ENCODE data around the gene PLCH1. TPM values are rescaled to one million over a fixed set of nuclear protein-coding genes. Genes with fewer than 3 reads are reported as not detected.

Gene PLCH1
- total and polyA plus RNA-seq, 2 donors (not counting 1 experiment from before 2014, with no cell fraction given): 0.27 TPM; not detected in 1

DNA sequence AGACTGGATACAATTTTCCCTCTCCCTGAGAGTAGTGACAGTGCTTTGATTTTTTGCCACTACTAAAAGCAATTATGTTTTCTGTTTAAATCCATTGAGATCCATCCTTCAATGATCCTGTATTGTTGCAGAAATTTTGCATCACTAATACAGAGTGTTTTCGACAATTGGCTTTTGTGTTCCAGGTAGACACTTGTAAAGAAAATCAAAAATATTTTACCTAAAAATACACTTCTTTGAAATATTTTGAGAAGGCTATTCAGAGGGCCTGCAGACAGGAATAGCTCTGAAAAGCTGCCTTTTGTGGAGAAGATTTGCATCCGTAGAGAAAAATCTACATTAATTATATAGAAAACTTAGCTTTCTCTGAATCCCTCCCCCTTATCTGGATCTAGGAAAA, 384.6 kb downstream of the PLCH1 start:
- Histone ChIP-seq H3K79me2 (ENCODE audit: control insufficient read depth, insufficient read depth, low read length) (no peaks in the 10 kb centered on the region), H3K9ac (ENCODE audit: low read length) (no peak overlapping the region), H3K36me3 (replicated peaks in 1 of 2; ENCODE audit: control extremely low read depth in 1 of 2, control insufficient read depth in 1 of 2, extremely low read depth in 1 of 2, insufficient read depth in 2 of 2, low read length in 1 of 2) (no peaks in the 10 kb centered on the region), H3K4me1 (ENCODE audit: control insufficient read depth in 2 of 2, insufficient read depth in 2 of 2, low read length in 2 of 2) (no peaks in the 10 kb centered on the region), H3K4me3 (ENCODE audit: control extremely low read depth in 1 of 5, extremely low read depth in 1 of 5, insufficient read depth in 1 of 5, low read depth in 2 of 5, low read length in 4 of 5) (no peak overlapping the region), H3K27me3 (replicated peaks in 1 of 4; ENCODE audit: control extremely low read depth in 1 of 4, control insufficient read depth in 3 of 4, insufficient read depth in 4 of 4, low read length in 3 of 4) (no peaks in the 10 kb centered on the region), H2AFZ (ENCODE audit: insufficient read depth, low read depth, low read length, poor library complexity, severe bottlenecking) (no peak overlapping the region), H3K9me3 (ENCODE audit: control extremely low read depth in 1 of 3, control insufficient read depth in 2 of 3, insufficient read depth in 1 of 3, low read length in 2 of 3) (peaks cover 0 to 6% (median 6%) of the 10 kb centered on the region in 3 donors), H3K4me2 (replicated peaks; ENCODE audit: low read depth, low read length, poor library complexity, severe bottlenecking) (no peak overlapping the region), H3K27ac (ENCODE audit: low read length in 2 of 2) (no peak overlapping the region), H4K20me1 (ENCODE audit: control insufficient read depth, insufficient read depth, low read length, poor library complexity, severe bottlenecking) (no peaks in the 10 kb centered on the region)
- no peak for ATAC-seq (ENCODE audit: low read depth)
- Mint-ChIP-seq H3K9me3 (ENCODE audit: insufficient read depth) (peaks cover 7% of the 10 kb centered on the region), H3K27ac (no peak overlapping the region), H3K4me1 (no peaks in the 10 kb centered on the region), H3K27me3 (no peaks in the 10 kb centered on the region), H3K4me3 (no peak overlapping the region)
- DNase-seq: no peak
- intact Hi-C loops (cut with micrococcal nuclease): no loop called here
- POLR2A ChIA-PET: no interaction called here
- CTCF ChIA-PET: no interaction called here
- no peak for TF ChIP-seq EZH2 (IDR thresholded peaks at IDR 0.05; ENCODE audit: borderline replicate concordance, insufficient read depth, low read depth, low read length, poor library complexity, severe bottlenecking)
- TF ChIP-seq, protein P1, sequence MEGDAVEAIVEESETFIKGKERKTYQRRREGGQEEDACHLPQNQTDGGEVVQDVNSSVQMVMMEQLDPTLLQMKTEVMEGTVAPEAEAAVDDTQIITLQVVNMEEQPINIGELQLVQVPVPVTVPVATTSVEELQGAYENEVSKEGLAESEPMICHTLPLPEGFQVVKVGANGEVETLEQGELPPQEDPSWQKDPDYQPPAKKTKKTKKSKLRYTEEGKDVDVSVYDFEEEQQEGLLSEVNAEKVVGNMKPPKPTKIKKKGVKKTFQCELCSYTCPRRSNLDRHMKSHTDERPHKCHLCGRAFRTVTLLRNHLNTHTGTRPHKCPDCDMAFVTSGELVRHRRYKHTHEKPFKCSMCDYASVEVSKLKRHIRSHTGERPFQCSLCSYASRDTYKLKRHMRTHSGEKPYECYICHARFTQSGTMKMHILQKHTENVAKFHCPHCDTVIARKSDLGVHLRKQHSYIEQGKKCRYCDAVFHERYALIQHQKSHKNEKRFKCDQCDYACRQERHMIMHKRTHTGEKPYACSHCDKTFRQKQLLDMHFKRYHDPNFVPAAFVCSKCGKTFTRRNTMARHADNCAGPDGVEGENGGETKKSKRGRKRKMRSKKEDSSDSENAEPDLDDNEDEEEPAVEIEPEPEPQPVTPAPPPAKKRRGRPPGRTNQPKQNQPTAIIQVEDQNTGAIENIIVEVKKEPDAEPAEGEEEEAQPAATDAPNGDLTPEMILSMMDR (IDR thresholded peaks at IDR 0.05): no peak
- WGBS (ENCODE audit: insufficient coverage): no CpG with 5 or more reads among the region's 2 CpGs

DNA sequence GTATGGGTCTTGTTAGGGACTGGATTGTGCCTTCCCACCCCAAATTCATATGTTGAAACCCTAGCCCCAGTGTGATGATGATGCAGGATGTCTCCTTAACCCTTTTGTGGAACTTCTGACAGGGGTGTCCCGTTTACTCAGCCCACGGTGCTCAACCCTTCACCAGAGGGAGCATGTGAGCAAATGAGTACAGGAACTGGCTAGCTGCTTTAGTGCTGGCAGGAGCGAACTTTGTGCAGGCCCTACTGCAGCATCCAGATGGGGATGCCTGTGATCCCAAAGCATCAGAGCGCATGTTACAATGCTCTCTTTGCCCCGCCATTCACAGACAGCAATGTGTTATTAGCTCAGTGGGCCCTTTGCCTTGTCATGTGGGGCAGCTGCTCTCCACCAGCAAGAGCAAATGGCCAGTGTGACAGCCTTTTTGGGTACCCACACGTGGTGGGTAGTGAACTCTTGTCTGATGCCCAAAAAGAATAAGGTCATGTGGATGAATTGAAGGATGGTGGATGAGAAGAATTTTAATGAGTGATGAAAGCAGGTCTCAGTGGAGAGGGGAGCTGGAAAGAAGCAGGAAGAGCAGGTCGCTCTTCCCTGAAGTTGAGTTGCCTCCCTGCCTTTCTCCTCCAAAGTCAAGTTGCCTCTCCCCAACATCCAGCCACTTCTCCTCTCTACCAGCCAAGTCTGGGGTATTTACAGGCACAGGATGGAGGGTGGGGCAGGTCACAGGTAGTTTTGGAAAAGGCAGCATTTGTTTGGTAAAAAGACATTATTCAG, 388.1 kb downstream of the PLCH1 start:
- Mint-ChIP-seq H3K27ac (no peak overlapping the region), H3K4me3 (no peak overlapping the region), H3K4me1 (no peaks in the 10 kb centered on the region), H3K9me3 (ENCODE audit: insufficient read depth) (no peaks in the 10 kb centered on the region), H3K27me3 (no peaks in the 10 kb centered on the region)
- Histone ChIP-seq H2AFZ (ENCODE audit: insufficient read depth, low read depth, low read length, poor library complexity, severe bottlenecking) (no peak overlapping the region), H3K9ac (ENCODE audit: low read length) (no peak overlapping the region), H3K27ac (ENCODE audit: low read length in 2 of 2) (no peak overlapping the region), H3K79me2 (ENCODE audit: control insufficient read depth, insufficient read depth, low read length) (no peaks in the 10 kb centered on the region), H4K20me1 (ENCODE audit: control insufficient read depth, insufficient read depth, low read length, poor library complexity, severe bottlenecking) (no peaks in the 10 kb centered on the region), H3K4me1 (ENCODE audit: control insufficient read depth in 2 of 2, insufficient read depth in 2 of 2, low read length in 2 of 2) (no peaks in the 10 kb centered on the region), H3K4me3 (ENCODE audit: control extremely low read depth in 1 of 5, extremely low read depth in 1 of 5, insufficient read depth in 1 of 5, low read depth in 2 of 5, low read length in 4 of 5) (no peak overlapping the region), H3K36me3 (replicated peaks in 1 of 2; ENCODE audit: control extremely low read depth in 1 of 2, control insufficient read depth in 1 of 2, extremely low read depth in 1 of 2, insufficient read depth in 2 of 2, low read length in 1 of 2) (no peaks in the 10 kb centered on the region), H3K9me3 (ENCODE audit: control extremely low read depth in 1 of 3, control insufficient read depth in 2 of 3, insufficient read depth in 1 of 3, low read length in 2 of 3) (peaks cover 0 to 3% (median 0%) of the 10 kb centered on the region in 3 donors), H3K27me3 (replicated peaks in 1 of 4; ENCODE audit: control extremely low read depth in 1 of 4, control insufficient read depth in 3 of 4, insufficient read depth in 4 of 4, low read length in 3 of 4) (no peaks in the 10 kb centered on the region), H3K4me2 (replicated peaks; ENCODE audit: low read depth, low read length, poor library complexity, severe bottlenecking) (no peak overlapping the region)
- ChIA-PET CTCF (no interaction called here), POLR2A (no interaction called here)
- DNase-seq (no peak), ATAC-seq (ENCODE audit: low read depth) (no peak)
- intact Hi-C loops (cut with micrococcal nuclease): no loop called here
- TF ChIP-seq, protein P1 (IDR thresholded peaks at IDR 0.05): no peak
- no peak for TF ChIP-seq EZH2 (IDR thresholded peaks at IDR 0.05; ENCODE audit: borderline replicate concordance, insufficient read depth, low read depth, low read length, poor library complexity, severe bottlenecking)
- 78% methylated on average over 4 of the region's 7 CpGs for WGBS (ENCODE audit: insufficient coverage)

All from B cell (primary cell).